ENCODE results near the gene SUGCT.
"Not testable (repeated sequence)": the region's sequence is repeated elsewhere in the genome, so short reads cannot be mapped to it uniquely, and the experiment has no call there.

Gene SUGCT

GRCh38 chr7:40118201-40118600, 16.6 kb upstream of the SUGCT start:
- in situ Hi-C loops (cut with MboI; ENCODE audit: low sequenced_read_pairs); H3K4me3 ChIP-seq; DNase-seq (ENCODE audit: low spot score in 2 of 2); H3K27me3 ChIP-seq (ENCODE audit: low read depth); H3K36me3 ChIP-seq (replicated peaks); H3K9me3 ChIP-seq: not testable (repeated sequence)
- peaks cover 11% of the 10 kb centered on the region for H3K4me1 ChIP-seq

DNA sequence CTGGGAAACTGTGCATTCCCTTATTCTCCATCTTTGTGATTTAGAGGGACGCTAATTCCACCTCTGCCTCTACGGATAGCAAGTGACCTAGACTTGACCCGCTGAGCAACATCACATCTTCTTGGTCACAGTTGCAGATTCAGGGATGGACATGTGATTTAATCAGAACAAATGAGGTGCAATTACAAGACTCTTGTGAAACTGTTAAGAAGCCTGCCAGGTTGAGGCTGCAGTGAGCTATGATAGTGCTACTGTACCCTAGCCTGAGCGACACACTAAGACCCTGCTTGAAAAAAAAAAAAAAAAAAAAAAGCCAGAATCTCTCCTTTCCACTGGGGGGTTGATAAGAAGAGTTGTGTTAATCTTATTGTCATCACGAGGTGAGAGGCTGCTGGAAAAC, 14.8 kb upstream of the SUGCT start:
- Histone ChIP-seq H3K4me1 (peaks cover 11% of the 10 kb centered on the region), H3K27me3 (ENCODE audit: low read depth) (no peaks in the 10 kb centered on the region), H3K9me3 (no peaks in the 10 kb centered on the region), H3K4me3 (no peak overlapping the region), H3K36me3 (replicated peaks) (no peaks in the 10 kb centered on the region)
- DNase-seq (ENCODE audit: low spot score in 2 of 2) = no peak
- in situ Hi-C loops (cut with MboI; ENCODE audit: low sequenced_read_pairs) = no loop called here

- H3K4me3 ChIP-seq; H3K4me1 ChIP-seq; in situ Hi-C loops (cut with MboI; ENCODE audit: low sequenced_read_pairs); H3K36me3 ChIP-seq (replicated peaks); H3K9me3 ChIP-seq; DNase-seq (ENCODE audit: low spot score in 2 of 2); H3K27me3 ChIP-seq (ENCODE audit: low read depth): not testable (repeated sequence)
Observed at GRCh38 chr7:40122100-40122939, 12.5 kb upstream of the SUGCT start.

GRCh38 chr7:40122940-40123254, 11.9 kb upstream of the SUGCT start:
- no peaks in the 10 kb centered on the region for H3K36me3 ChIP-seq (replicated peaks)
- H3K9me3 ChIP-seq = no peaks in the 10 kb centered on the region
- no peaks in the 10 kb centered on the region for H3K27me3 ChIP-seq (ENCODE audit: low read depth)
- in situ Hi-C loops (cut with MboI; ENCODE audit: low sequenced_read_pairs) = no loop called here
- DNase-seq (ENCODE audit: low spot score in 2 of 2) = no peak
- H3K4me3 ChIP-seq = no peak overlapping the region
- peaks cover 2% of the 10 kb centered on the region; the same call in 1 of the 2 replicates for H3K4me1 ChIP-seq

- Histone ChIP-seq H3K4me3 (peak overlapping the region; percentile 96), H3K36me3 (replicated peaks) (no peaks in the 10 kb centered on the region), H3K4me1 (peaks cover 9% of the 10 kb centered on the region), H3K9me3 (no peaks in the 10 kb centered on the region), H3K27me3 (ENCODE audit: low read depth) (no peaks in the 10 kb centered on the region)
- DNase-seq (ENCODE audit: low spot score in 2 of 2) = peak in 1 of 2 experiments; percentile 21
- in situ Hi-C loops (cut with MboI; ENCODE audit: low sequenced_read_pairs) = no loop called here
Observed at GRCh38 chr7:40133561-40134427, 1.0 kb upstream of the SUGCT start.

GRCh38 chr7:40135317-40135610, 459 bp downstream of the SUGCT start:
- no peaks in the 10 kb centered on the region for H3K36me3 ChIP-seq (replicated peaks)
- H3K27me3 ChIP-seq (ENCODE audit: low read depth) = no peaks in the 10 kb centered on the region
- in situ Hi-C loops (cut with MboI; ENCODE audit: low sequenced_read_pairs) = no loop called here
- H3K4me1 ChIP-seq = peaks cover 9% of the 10 kb centered on the region
- no peaks in the 10 kb centered on the region for H3K9me3 ChIP-seq
- H3K4me3 ChIP-seq = peak overlapping the region; percentile 96
- DNase-seq (ENCODE audit: low spot score in 2 of 2) = no peak

- Histone ChIP-seq H3K4me1 (peaks cover 9% of the 10 kb centered on the region; the same call in 1 of the 2 replicates), H3K36me3 (replicated peaks) (no peaks in the 10 kb centered on the region), H3K4me3 (no peak overlapping the region), H3K9me3 (no peaks in the 10 kb centered on the region), H3K27me3 (ENCODE audit: low read depth) (no peaks in the 10 kb centered on the region)
- in situ Hi-C loops (cut with MboI; ENCODE audit: low sequenced_read_pairs) = no loop called here
- DNase-seq (ENCODE audit: low spot score in 2 of 2) = no peak
Observed at GRCh38 chr7:40137563-40137962, 2.8 kb downstream of the SUGCT start.

GRCh38 chr7:40138973-40139372, 4.2 kb downstream of the SUGCT start:
- H3K4me1 ChIP-seq = peaks cover 4% of the 10 kb centered on the region; the same call in 1 of the 2 replicates
- in situ Hi-C loops (cut with MboI; ENCODE audit: low sequenced_read_pairs) = no loop called here
- no peaks in the 10 kb centered on the region for H3K27me3 ChIP-seq (ENCODE audit: low read depth)
- no peaks in the 10 kb centered on the region for H3K36me3 ChIP-seq (replicated peaks)
- H3K4me3 ChIP-seq = no peak overlapping the region
- no peak for DNase-seq (ENCODE audit: low spot score in 2 of 2)
- no peaks in the 10 kb centered on the region for H3K9me3 ChIP-seq

- H3K27me3 ChIP-seq (ENCODE audit: low read depth); in situ Hi-C loops (cut with MboI; ENCODE audit: low sequenced_read_pairs); H3K9me3 ChIP-seq; H3K4me1 ChIP-seq; DNase-seq (ENCODE audit: low spot score in 2 of 2); H3K4me3 ChIP-seq; H3K36me3 ChIP-seq (replicated peaks): not testable (repeated sequence)
Observed at GRCh38 chr7:40139891-40140290, 5.1 kb downstream of the SUGCT start.

DNA sequence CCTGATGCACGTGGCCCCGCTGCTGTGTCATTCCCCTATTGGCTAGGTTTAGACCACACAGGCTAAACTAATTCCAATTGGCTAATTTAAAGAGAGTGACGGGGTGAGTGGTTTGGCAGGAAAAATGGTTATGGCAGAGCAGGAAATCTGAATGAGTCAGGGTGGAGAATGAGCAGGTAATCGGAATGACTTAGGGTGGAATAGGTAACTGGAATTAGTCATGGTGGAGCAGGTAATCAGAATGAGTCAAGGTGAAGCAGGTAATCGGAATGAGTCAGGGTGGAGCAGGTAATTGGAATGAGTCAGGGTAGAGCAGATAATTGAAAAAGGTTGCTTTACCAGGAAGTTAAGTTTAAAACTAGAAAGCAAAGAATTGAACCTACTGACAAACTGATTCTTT, 7.1 kb downstream of the SUGCT start:
- H3K27me3 ChIP-seq (ENCODE audit: low read depth); DNase-seq (ENCODE audit: low spot score in 2 of 2); H3K36me3 ChIP-seq (replicated peaks); H3K9me3 ChIP-seq; in situ Hi-C loops (cut with MboI; ENCODE audit: low sequenced_read_pairs); H3K4me3 ChIP-seq; H3K4me1 ChIP-seq: not testable (repeated sequence)

DNA sequence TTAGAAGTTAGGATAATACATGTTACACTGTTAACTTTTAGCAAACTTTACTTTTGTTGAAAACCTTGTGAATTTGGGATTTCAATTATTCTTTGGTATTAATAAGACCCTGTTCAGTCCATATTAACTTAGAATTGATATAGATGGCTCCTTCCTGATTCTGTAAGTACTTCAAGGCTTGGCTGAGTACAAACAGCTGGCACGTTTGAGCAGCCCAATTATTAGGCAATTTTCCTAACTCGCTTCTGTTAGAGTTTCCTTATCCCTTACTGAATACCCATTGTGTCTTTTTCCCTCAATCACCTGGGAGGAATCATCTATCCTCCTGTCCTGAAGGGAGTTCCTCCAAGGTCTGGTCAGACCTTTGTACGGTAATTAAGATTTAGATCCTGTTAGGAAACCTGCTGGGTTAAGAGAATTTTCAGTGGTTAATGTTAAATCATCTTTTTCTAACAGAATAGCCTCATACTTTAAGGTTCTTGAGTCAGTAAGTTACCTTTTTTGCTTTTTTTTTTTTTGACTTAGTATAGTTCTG, 10.9 kb downstream of the SUGCT start:
- H3K4me3 ChIP-seq; H3K27me3 ChIP-seq (ENCODE audit: low read depth); H3K36me3 ChIP-seq (replicated peaks); H3K4me1 ChIP-seq; DNase-seq (ENCODE audit: low spot score in 2 of 2); in situ Hi-C loops (cut with MboI; ENCODE audit: low sequenced_read_pairs); H3K9me3 ChIP-seq: not testable (repeated sequence)

DNA sequence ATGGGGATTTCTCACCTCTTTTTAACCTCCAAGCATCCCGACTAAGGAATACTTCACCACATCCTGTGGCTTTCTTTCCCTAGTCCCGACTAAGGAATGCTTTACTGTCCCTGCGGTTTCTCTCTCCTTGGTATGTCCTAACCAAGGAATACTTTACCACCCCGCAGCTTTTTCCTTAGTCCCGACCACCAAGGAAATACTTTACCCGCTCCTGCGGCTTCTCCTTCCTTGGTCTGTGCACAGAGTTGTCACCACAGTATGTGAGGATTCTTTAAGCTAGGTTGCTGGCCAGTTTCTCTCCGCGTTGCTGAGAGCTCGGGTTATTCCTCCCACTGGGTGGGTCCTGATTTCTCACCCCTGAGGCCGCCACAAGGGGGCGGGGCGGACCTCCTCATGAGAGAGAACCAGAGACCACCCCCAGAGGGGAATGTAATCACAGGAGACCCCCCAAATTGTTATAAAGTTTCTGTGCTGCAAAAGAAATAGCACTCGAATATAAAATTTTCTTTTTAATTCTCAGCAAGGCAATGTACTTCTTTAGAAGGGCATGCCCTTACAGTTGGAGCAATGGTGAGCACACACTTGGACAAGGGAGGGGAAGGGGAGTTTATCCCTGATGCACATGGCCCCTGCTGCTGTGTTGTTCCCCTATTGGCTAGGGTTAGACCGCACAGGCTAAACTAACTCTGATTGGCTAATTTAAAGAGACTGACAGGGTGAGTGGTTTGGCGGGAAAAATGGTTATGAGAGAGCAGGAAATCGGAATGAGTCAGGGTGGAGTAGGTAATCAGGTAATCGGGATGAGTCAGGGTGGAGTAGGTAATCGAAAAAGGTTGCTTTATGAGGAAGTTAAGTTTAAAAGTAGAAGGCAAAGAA, 12.8 kb downstream of the SUGCT start:
- peaks cover 10% of the 10 kb centered on the region for H3K4me1 ChIP-seq
- peaks cover 3% of the 10 kb centered on the region; the same call in 1 of the 2 replicates for H3K9me3 ChIP-seq
- H3K36me3 ChIP-seq (replicated peaks) = no peaks in the 10 kb centered on the region
- DNase-seq (ENCODE audit: low spot score in 2 of 2) = peak in 1 of 2 experiments; percentile 13
- H3K4me3 ChIP-seq = no peak overlapping the region
- in situ Hi-C loops (cut with MboI; ENCODE audit: low sequenced_read_pairs) = no loop called here
- no peaks in the 10 kb centered on the region for H3K27me3 ChIP-seq (ENCODE audit: low read depth)

GRCh38 chr7:40148247-40148580, 13.4 kb downstream of the SUGCT start:
- H3K27me3 ChIP-seq (ENCODE audit: low read depth); in situ Hi-C loops (cut with MboI; ENCODE audit: low sequenced_read_pairs); H3K9me3 ChIP-seq; DNase-seq (ENCODE audit: low spot score in 2 of 2); H3K4me3 ChIP-seq; H3K4me1 ChIP-seq; H3K36me3 ChIP-seq (replicated peaks): not testable (repeated sequence)

All from HAP-1 (cell line).